ENCODE data around the gene CDON.

The CDON gene

GRCh38 chr11:125955856-125956255, 106.8 kb downstream of the CDON start:
- TF ChIP-seq, protein P1, sequence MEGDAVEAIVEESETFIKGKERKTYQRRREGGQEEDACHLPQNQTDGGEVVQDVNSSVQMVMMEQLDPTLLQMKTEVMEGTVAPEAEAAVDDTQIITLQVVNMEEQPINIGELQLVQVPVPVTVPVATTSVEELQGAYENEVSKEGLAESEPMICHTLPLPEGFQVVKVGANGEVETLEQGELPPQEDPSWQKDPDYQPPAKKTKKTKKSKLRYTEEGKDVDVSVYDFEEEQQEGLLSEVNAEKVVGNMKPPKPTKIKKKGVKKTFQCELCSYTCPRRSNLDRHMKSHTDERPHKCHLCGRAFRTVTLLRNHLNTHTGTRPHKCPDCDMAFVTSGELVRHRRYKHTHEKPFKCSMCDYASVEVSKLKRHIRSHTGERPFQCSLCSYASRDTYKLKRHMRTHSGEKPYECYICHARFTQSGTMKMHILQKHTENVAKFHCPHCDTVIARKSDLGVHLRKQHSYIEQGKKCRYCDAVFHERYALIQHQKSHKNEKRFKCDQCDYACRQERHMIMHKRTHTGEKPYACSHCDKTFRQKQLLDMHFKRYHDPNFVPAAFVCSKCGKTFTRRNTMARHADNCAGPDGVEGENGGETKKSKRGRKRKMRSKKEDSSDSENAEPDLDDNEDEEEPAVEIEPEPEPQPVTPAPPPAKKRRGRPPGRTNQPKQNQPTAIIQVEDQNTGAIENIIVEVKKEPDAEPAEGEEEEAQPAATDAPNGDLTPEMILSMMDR (conservative IDR thresholded peaks at IDR 0.05), result no peak
- no peak for TF ChIP-seq ZFX (IDR thresholded peaks at IDR 0.05)
- no peak overlapping the region for H3K27ac ChIP-seq

- no peak overlapping the region for H3K27ac ChIP-seq
- TF ChIP-seq, protein P1 (conservative IDR thresholded peaks at IDR 0.05), result no peak
- no peak for TF ChIP-seq ZFX (IDR thresholded peaks at IDR 0.05)
Measured at GRCh38 chr11:125954945-125955640, 107.6 kb downstream of the CDON start.

DNA sequence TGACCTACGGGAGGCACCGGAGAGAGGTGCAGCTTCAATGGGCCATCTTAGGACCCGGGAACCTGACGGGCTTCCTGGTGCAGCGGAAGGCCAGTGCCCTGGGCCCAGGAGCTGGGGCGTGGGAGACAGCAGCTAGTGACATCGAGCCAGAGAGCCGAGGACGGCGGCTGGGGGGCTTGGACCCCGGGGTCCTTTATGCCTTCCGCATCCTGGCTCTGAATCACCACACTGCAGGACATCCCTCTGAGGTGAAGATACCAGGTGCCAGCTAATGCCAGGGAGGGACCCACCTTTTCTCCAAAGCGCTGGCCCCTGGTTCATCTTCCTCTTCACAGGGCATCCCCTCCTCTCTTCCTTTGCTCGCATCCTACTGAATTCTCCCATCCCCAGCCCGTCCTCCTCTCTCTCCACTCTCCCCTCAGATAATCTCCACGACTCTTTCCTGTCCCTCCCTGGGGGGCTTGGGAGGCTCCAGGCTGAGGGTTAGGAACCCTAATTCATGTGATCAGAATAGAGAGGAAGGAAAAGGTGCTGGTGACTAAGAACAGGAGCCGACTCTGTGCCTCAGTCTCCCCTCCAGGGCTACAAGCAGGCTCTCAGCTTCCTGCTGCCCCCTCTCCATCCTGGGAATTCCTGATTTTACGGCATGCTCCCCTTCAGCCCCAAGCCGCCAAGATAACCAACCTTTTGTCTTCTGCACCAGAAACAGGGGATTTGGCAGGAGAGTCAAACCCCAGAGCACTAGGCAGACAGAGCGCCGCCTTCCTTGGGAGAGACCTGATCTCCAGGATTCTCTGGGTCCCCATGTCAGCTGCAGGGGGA, 108.3 kb downstream of the CDON start:
- no peak overlapping the region for H3K27ac ChIP-seq

GRCh38 chr11:125953401-125953935, 109.2 kb downstream of the CDON start:
- TF ChIP-seq ZFX (IDR thresholded peaks at IDR 0.05), result no peak
- H3K27ac ChIP-seq, result peak overlapping the region; percentile 14; the same call in 1 of the 2 replicates

More for the DNA sequence above, 108.3 kb downstream of the CDON start:
- TF ChIP-seq ZFX (IDR thresholded peaks at IDR 0.05), result no peak
- TF ChIP-seq, protein P1 (conservative IDR thresholded peaks at IDR 0.05), result no peak

- H3K27ac ChIP-seq, result peak overlapping the region; percentile 14; the same call in 1 of the 2 replicates
- no peak for TF ChIP-seq ZFX (IDR thresholded peaks at IDR 0.05)
- TF ChIP-seq, protein P1 (conservative IDR thresholded peaks at IDR 0.05), result no peak
Measured at GRCh38 chr11:125952973-125953372, 109.7 kb downstream of the CDON start.

- no peak for TF ChIP-seq ZFX (IDR thresholded peaks at IDR 0.05)
- TF ChIP-seq, protein P1 (conservative IDR thresholded peaks at IDR 0.05), result no peak
- peak overlapping the region; percentile 14; the same call in 1 of the 2 replicates for H3K27ac ChIP-seq
Measured at GRCh38 chr11:125952559-125952958, 110.1 kb downstream of the CDON start.

DNA sequence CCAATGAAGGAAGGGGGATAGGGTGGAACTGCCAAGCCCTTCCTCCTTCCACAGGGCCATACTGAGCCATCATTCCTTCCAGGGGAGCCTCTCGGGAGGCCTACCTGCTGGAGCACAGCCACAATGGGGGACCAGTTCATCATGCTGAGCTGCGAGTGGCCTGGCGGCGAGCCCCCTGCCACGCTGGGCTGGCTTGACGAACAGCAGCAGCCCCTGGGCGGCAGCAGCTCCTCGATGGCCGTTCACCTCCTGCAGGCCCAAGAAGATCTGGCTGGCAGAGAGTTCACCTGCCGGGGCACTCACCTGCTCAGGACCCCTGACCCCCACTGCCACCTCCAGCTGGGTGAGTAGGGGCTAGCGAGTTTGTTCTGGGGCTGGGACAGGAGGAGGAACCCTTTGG, 110.9 kb downstream of the CDON start:
- TF ChIP-seq, protein P1 (conservative IDR thresholded peaks at IDR 0.05), result no peak
- TF ChIP-seq ZFX (IDR thresholded peaks at IDR 0.05), result no peak
- no peak overlapping the region for H3K27ac ChIP-seq
